Ectodermal cell (in vitro differentiated cells): ENCODE measurements around the gene TRIP13.

Source experiments
- H3K27ac ChIP-seq: 2 replicates; pipeline ENCODE4 v1.7.0; 2013; ENCODE audit warnings: mild to moderate bottlenecking, low read depth, low read length; ENCODE audit not compliant: insufficient read depth, poor library complexity, severe bottlenecking
- H3K27me3 ChIP-seq: 2 replicates; pipeline ENCODE4 v1.7.0; 2013; ENCODE audit warnings: mild to moderate bottlenecking, low read length; ENCODE audit not compliant: insufficient read depth, control insufficient read depth, poor library complexity, severe bottlenecking
- H3K36me3 ChIP-seq: one replicate; pipeline ENCODE4 v1.7.0; 2013; ENCODE audit warnings: low read length; ENCODE audit not compliant: control insufficient read depth, insufficient read depth
- H3K4me1 ChIP-seq: one replicate; pipeline ENCODE4 v1.7.0; 2013; ENCODE audit warnings: low read length; ENCODE audit not compliant: control insufficient read depth, insufficient read depth
- H3K4me3 ChIP-seq: 2 replicates; pipeline ENCODE4 v1.7.0; 2013; ENCODE audit warnings: low read depth, low read length, control low read depth; ENCODE audit not compliant: insufficient read depth
- H3K9me3 ChIP-seq: 2 replicates; pipeline ENCODE4 v1.7.0; 2013; ENCODE audit warnings: mild to moderate bottlenecking, low read length, moderate library complexity; ENCODE audit not compliant: control insufficient read depth
- WGBS, 2 experiments: methylation state at CpG; one replicate each; pipeline ENCODE4 v1.1.7; 2013; ENCODE audit warnings: missing lambda C conversion rate in 2 of 2; 5-methylcytosine and 5-hydroxymethylcytosine counted together

TRIP13 gene

GRCh38 chr5:891117-891836 is 1.4 kb upstream of the TRIP13 start:
- Histone ChIP-seq H3K36me3 (peaks cover 47% of the 10 kb centered on the region), H3K27me3 (no peaks in the 10 kb centered on the region), H3K9me3 (no peaks in the 10 kb centered on the region), H3K4me1 (peaks cover 19% of the 10 kb centered on the region), H3K27ac (no peak overlapping the region), H3K4me3 (peak overlapping the region; percentile 94)
- 57 to 61% methylated on average over 34 of the region's 34 CpGs for WGBS, 2 experiments

GRCh38 chr5:891837-892393 is 769 bp upstream of the TRIP13 start:
- Histone ChIP-seq H3K27ac (peak overlapping the region; percentile 87), H3K9me3 (no peaks in the 10 kb centered on the region), H3K4me3 (peak overlapping the region; percentile 94), H3K36me3 (peaks cover 44% of the 10 kb centered on the region), H3K4me1 (peaks cover 19% of the 10 kb centered on the region), H3K27me3 (no peaks in the 10 kb centered on the region)
- WGBS, 2 experiments = 5 to 8% methylated on average over 25 of the region's 25 CpGs

- WGBS, 2 experiments = 1 to 2% methylated on average over 31 of the region's 31 CpGs
- Histone ChIP-seq H3K9me3 (no peaks in the 10 kb centered on the region), H3K27ac (no peak overlapping the region), H3K4me3 (peak overlapping the region; percentile 94), H3K36me3 (peaks cover 33% of the 10 kb centered on the region), H3K4me1 (peaks cover 19% of the 10 kb centered on the region), H3K27me3 (no peaks in the 10 kb centered on the region)
These were observed 438 bp downstream of the TRIP13 start for GRCh38 chr5:893137-893506.

GRCh38 chr5:893711-894110 is 1.0 kb downstream of the TRIP13 start:
- WGBS, 2 experiments = 88 to 90% methylated on average over 9 of the region's 9 CpGs
- Histone ChIP-seq H3K27ac (no peak overlapping the region), H3K4me1 (peaks cover 19% of the 10 kb centered on the region), H3K27me3 (no peaks in the 10 kb centered on the region), H3K9me3 (no peaks in the 10 kb centered on the region), H3K4me3 (peak overlapping the region; percentile 94), H3K36me3 (peaks cover 27% of the 10 kb centered on the region)

- Histone ChIP-seq H3K27ac (no peak overlapping the region), H3K9me3 (no peaks in the 10 kb centered on the region), H3K4me3 (no peak overlapping the region), H3K4me1 (no peaks in the 10 kb centered on the region), H3K27me3 (no peaks in the 10 kb centered on the region), H3K36me3 (peaks cover 19% of the 10 kb centered on the region)
- WGBS, 2 experiments = 91 to 97% methylated on average over 3 to 4 of the region's 4 CpGs
These were observed 8.1 kb downstream of the TRIP13 start for GRCh38 chr5:900781-901180.

- no peak overlapping the region for H3K4me3 ChIP-seq
- WGBS, 2 experiments = 94 to 97% methylated on average over 15 to 16 of the region's 16 CpGs
- no peaks in the 10 kb centered on the region for H3K27me3 ChIP-seq
- H3K27ac ChIP-seq = no peak overlapping the region
- H3K4me1 ChIP-seq = no peaks in the 10 kb centered on the region
- no peaks in the 10 kb centered on the region for H3K9me3 ChIP-seq
- H3K36me3 ChIP-seq = peaks cover 17% of the 10 kb centered on the region
These were observed 9.6 kb downstream of the TRIP13 start for GRCh38 chr5:902129-902916.

- no peak overlapping the region for H3K27ac ChIP-seq
- H3K9me3 ChIP-seq = no peaks in the 10 kb centered on the region
- no peak overlapping the region for H3K4me3 ChIP-seq
- WGBS, 2 experiments = 93 to 97% methylated on average over 5 to 6 of the region's 6 CpGs
- no peaks in the 10 kb centered on the region for H3K27me3 ChIP-seq
- peaks cover 27% of the 10 kb centered on the region for H3K36me3 ChIP-seq
- no peaks in the 10 kb centered on the region for H3K4me1 ChIP-seq
These were observed 11.0 kb downstream of the TRIP13 start for GRCh38 chr5:903756-904096.

GRCh38 chr5:905139-905642 is 12.5 kb downstream of the TRIP13 start:
- H3K4me1 ChIP-seq = no peaks in the 10 kb centered on the region
- H3K36me3 ChIP-seq = peaks cover 27% of the 10 kb centered on the region
- WGBS, 2 experiments = 94% methylated on average over 12 of the region's 12 CpGs
- H3K9me3 ChIP-seq = no peaks in the 10 kb centered on the region
- H3K4me3 ChIP-seq = no peak overlapping the region
- no peaks in the 10 kb centered on the region for H3K27me3 ChIP-seq
- H3K27ac ChIP-seq = no peak overlapping the region

- peaks cover 27% of the 10 kb centered on the region for H3K36me3 ChIP-seq
These were observed 14.8 kb downstream of the TRIP13 start for GRCh38 chr5:907366-907910.

GRCh38 chr5:908172-908571 is 15.5 kb downstream of the TRIP13 start:
- peaks cover 27% of the 10 kb centered on the region for H3K36me3 ChIP-seq
- 95 to 96% methylated on average over 16 of the region's 16 CpGs for WGBS, 2 experiments
- no peaks in the 10 kb centered on the region for H3K27me3 ChIP-seq
- no peaks in the 10 kb centered on the region for H3K9me3 ChIP-seq
- no peak overlapping the region for H3K27ac ChIP-seq
- H3K4me1 ChIP-seq = peaks cover 10% of the 10 kb centered on the region
- H3K4me3 ChIP-seq = no peak overlapping the region

More at GRCh38 chr5:907366-907910, 14.8 kb downstream of the TRIP13 start:
- WGBS, 2 experiments = 95 to 96% methylated on average over 7 of the region's 7 CpGs
- Histone ChIP-seq H3K9me3 (no peaks in the 10 kb centered on the region), H3K4me1 (peaks cover 3% of the 10 kb centered on the region), H3K4me3 (no peak overlapping the region), H3K27ac (no peak overlapping the region), H3K27me3 (no peaks in the 10 kb centered on the region)
